SK-N-MC (cell line): Measurements from ENCODE around the gene ST6GALNAC3.

Experiments used
- EZH2 ChIP-seq: fragments of 200-600 bp; sonication (generic); IDR thresholded peaks from one replicate; pipeline ENCODE4 v1.6.1; 2017; ENCODE audit warnings: antibody characterized with exemption
- POLR2AphosphoS5 ChIP-seq: IDR thresholded peaks from 2 replicates; pipeline ENCODE4 v1.6.1; 2012; ENCODE audit warnings: mild to moderate bottlenecking, low read depth, low read length, borderline replicate concordance

DNA sequence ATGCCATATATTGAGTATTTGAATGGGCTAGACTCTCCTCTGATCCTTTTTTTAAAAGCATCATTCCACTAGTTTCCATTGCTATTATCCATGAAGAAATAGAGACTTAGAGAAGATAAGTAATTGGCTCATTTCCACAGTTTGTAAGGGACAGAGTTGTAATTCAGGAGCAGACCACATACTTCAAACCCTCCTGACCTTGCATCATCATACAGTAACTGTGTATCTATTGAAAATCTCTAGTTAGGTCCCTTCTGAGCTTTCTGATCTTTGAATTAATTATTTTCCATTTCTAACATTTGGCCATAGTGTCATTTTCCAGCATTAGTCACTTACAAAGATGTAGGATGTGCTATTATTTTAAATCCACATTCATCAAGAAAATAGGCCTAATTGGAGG is 406.3 kb downstream of the ST6GALNAC3 start:
- no peak for TF ChIP-seq POLR2AphosphoS5
- no peak for TF ChIP-seq EZH2
